NCI-H345 treated with DMSO at 0.1 percent for 48 hours (cell line): Measurements from ENCODE around the gene PDE4D.
A peak's percentile ranks its signal among the peaks of the same experiment; 100 is the strongest.

Source experiments
- DNase-seq: peaks from one replicate; lab custom pipeline; 2025; ENCODE audit not compliant: unreplicated experiment; lab: John Stamatoyannopoulos, UW

PDE4D gene

DNA sequence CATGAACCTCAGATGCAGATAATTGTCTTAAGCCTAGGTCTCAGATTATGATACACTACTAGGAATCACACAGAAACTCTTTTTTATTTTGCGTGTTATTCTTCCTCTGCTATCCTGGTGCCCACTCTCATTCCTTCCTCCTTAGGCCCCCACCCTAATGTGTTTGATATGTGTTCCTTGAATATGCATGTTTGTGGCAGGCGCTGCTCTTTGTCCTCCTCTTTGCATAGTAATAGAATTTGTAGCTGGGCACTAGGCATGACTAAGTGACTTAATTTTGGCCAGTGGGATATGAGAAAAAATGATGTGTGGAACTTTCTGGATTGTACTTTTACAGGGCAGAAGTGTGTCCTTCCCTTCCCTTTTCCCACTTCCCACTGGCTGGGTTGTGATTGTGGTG lies 965.6 kb downstream of the PDE4D start:
- no peak for DNase-seq

GRCh38 chr5:58927181-58927580 lies 966.3 kb downstream of the PDE4D start:
- DNase-seq, result no peak

DNA sequence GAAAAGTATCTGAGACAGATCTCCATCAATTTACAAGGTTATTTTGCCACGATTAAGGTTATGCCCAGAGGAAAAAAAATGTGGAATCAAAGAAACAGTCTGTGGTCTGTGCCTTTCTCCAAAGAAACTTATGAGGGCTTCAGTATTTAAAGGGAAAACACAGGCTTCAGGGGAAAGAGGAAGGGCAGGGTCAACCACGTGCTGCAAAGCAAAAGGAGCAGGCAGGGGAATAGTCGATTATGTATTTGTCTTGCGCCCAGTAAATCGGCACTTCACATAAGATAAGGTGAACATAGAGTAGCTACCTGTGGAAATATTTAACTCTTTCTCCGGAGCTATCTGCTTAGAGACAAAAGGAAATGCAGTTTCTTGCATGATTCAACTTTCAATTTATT lies 967.0 kb downstream of the PDE4D start:
- no peak for DNase-seq

DNA sequence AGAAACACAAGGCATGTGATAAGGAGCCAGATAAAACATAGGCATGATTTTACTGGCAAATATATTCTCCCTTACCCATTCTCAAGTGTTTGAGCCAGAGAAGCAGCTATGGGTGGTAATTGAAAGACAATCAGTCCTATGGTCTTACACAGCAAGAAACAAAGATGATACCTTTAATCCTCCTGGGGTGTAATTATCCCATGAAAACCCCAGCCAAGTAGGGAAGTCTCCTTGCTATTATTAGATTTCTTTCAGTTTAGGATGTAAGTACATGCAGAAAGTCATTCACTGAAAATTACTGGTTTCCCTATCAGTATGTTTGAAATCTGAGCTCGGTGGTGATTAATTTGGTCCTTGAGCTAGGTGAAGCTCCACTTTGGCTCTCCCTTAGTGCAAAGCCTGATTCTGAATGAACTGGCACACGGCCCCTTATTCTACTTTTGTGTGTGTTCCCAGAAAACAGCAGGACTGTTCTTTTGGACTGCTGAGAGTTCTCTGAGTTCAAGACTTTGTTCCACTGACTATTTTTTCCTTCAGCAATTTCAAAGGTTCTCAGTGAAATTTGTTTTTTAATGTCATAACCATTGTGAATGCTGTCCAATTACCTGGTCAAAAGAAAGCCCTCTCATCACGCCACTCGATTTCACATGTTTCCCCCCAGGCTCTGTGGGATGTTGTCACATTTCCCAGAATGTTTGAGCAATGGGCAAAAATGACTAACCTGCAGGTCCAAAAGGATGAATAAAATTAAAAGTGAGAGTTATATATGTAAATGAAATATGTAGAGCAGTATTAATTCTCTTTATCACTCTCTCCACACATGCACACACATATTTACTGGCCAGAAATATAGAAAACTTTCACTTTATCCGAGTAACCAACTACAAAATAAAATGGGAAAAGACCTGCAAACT lies 967.6 kb downstream of the PDE4D start:
- DNase-seq, result peak; percentile 11

GRCh38 chr5:58924306-58924705 lies 969.2 kb downstream of the PDE4D start:
- DNase-seq, result no peak

DNA sequence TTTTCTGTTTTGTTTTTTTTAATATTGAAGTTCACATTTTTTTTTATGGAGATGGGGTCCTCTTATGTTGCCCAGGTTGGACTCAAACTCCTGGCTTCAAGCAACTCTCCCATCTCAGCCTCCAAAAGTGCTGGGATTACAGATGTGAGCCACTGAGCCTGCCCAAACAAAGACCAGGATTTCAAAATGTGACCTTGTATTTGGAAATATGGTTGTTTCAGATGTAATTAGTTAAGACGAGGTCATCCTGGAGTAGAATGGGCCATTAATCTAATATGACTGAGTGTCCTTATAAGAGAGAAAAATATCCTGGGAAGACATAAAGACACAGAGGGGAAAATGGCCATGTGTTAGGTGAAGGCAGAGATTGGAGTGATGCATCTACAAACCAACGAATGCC lies 970.2 kb downstream of the PDE4D start:
- no peak for DNase-seq

- DNase-seq, result no peak
These were observed 970.9 kb downstream of the PDE4D start for GRCh38 chr5:58922461-58923171.

GRCh38 chr5:58921159-58921558 lies 972.4 kb downstream of the PDE4D start:
- DNase-seq, result no peak

DNA sequence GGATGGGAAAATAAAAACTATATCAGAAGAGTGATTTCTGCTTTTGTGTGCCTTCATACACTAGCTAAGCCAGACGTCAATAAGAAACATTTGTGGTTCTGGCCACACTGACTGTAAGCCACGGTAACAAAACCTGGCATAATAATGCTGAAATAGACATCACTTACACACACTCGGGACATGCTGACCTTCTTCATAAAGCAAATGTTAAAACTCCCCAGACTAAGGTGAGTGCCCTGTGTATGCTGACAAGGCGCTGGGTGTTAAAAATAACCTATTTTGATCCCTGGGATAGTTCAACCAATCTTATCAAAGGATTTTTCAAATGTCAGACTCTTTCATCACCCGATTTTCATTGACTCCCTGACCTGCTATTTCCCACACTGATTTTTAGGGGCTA lies 973.7 kb downstream of the PDE4D start:
- no peak for DNase-seq
